Stimulated activated CD8-positive, alpha-beta memory T cell treated with anti-CD3 and anti-CD28 coated beads, Interleukin-15, amount 100 ng/mL, for 48 hours (primary cell): Measurements from ENCODE around the gene RGS6.
A peak's percentile ranks its signal among the peaks of the same experiment; 100 is the strongest.
"Not testable (repeated sequence)": the region's sequence is repeated elsewhere in the genome, so short reads cannot be mapped to it uniquely, and the experiment has no call there.

Experiments used
- DNase-seq, 2 donors: peaks; one replicate each; pipeline ENCODE4 v3.0.0-alpha.2; 2020; ENCODE audit warnings: low read depth in 2 of 2

The RGS6 gene

GRCh38 chr14:72451054-72451972, 519.1 kb downstream of the RGS6 start:
- peak; percentile 16 to 37 for DNase-seq

GRCh38 chr14:72452774-72453173, 520.5 kb downstream of the RGS6 start:
- no peak for DNase-seq

- DNase-seq, result no peak
Measured at GRCh38 chr14:72454388-72455160, 522.3 kb downstream of the RGS6 start.

GRCh38 chr14:72457641-72458040, 525.4 kb downstream of the RGS6 start:
- DNase-seq, result no peak

GRCh38 chr14:72462056-72462455, 529.8 kb downstream of the RGS6 start:
- DNase-seq, result no peak

GRCh38 chr14:72463291-72463866, 531.1 kb downstream of the RGS6 start:
- no peak for DNase-seq

- no peak for DNase-seq
Measured at GRCh38 chr14:72464226-72464625, 532.0 kb downstream of the RGS6 start.

- no peak for DNase-seq
Measured at GRCh38 chr14:72466325-72466724, 534.1 kb downstream of the RGS6 start.

GRCh38 chr14:72471346-72471745, 539.1 kb downstream of the RGS6 start:
- DNase-seq, result no peak

- DNase-seq, result no peak
Measured at GRCh38 chr14:72472845-72473244, 540.6 kb downstream of the RGS6 start.

GRCh38 chr14:72476657-72477499, 544.6 kb downstream of the RGS6 start:
- DNase-seq, result peak; percentile 54 to 57

- DNase-seq, result not testable (repeated sequence)
Measured at GRCh38 chr14:72477578-72477977, 545.3 kb downstream of the RGS6 start.

GRCh38 chr14:72478471-72478893, 546.3 kb downstream of the RGS6 start:
- no peak for DNase-seq

GRCh38 chr14:72479461-72479931, 547.3 kb downstream of the RGS6 start:
- no peak for DNase-seq

- DNase-seq, result no peak
Measured at GRCh38 chr14:72480464-72481243, 548.4 kb downstream of the RGS6 start.

GRCh38 chr14:72483311-72483710, 551.1 kb downstream of the RGS6 start:
- DNase-seq, result no peak

- DNase-seq, result no peak
Measured at GRCh38 chr14:72485695-72486094, 553.5 kb downstream of the RGS6 start.

GRCh38 chr14:72488514-72488913, 556.3 kb downstream of the RGS6 start:
- no peak for DNase-seq

GRCh38 chr14:72492196-72492595, 560.0 kb downstream of the RGS6 start:
- DNase-seq, result no peak

- no peak for DNase-seq
Measured at GRCh38 chr14:72495668-72496067, 563.4 kb downstream of the RGS6 start.

GRCh38 chr14:72498646-72499045, 566.4 kb downstream of the RGS6 start:
- no peak for DNase-seq
